Measurements from ENCODE around the gene FZD10. TPM values are rescaled to one million over a fixed set of nuclear protein-coding genes. Genes with fewer than 3 reads are reported as not detected.

The FZD10 gene
- total and polyA plus RNA-seq, 2 of the 13 experiments (the other 11 are each of a cell fraction or from before 2014, with no cell fraction given), result not detected

DNA sequence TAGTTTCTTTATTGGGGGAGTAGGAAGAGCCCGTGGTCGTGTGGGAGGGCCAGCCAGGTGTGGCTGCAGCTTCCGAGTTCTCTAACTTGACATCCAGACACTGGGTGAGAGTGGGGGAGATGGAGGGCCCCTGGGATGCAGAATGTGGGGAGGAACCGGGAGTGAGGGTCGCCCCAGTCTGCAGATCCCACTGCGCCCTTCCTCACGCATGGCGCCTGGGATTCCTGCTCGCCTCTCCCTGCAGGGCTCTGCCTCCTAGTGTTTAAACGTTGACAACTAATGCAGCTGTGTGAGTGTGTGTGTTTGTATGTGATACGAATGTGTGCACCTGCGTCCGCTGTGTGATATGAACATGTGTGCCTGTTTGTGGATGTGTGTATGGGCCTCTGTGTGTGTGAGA, 34.6 kb downstream of the FZD10 start:
- peaks cover 14% of the 10 kb centered on the region for H3K4me1 ChIP-seq (ENCODE audit: insufficient read depth, low read length)
- H3K9me3 ChIP-seq (ENCODE audit: low read length), result no peaks in the 10 kb centered on the region
- CTCF ChIA-PET (ENCODE audit: low intra/inter-chr PET ratio, low total read pairs), result no interaction called here
- H3K27me3 ChIP-seq (ENCODE audit: control insufficient read depth in 1 of 2, insufficient read depth in 2 of 2, low read length in 2 of 2), result peaks cover 6 to 20% of the 10 kb centered on the region in 2 experiments; a peak in 2 of 5 replicates
- FAIRE-seq (no peak), ATAC-seq (no peak), DNase-seq (ENCODE audit: low spot score) (no peak)
- no peak overlapping the region for H2AFZ ChIP-seq (ENCODE audit: low read length)
- no peak for TF ChIP-seq NR2F1 (CRISPR knock-in tag; IDR thresholded peaks at IDR 0.05)
- 0 out of 2 replicates have a peak, but pooled peaks have one; percentile 7 for TF ChIP-seq CTCF (CRISPR knock-in tag; IDR thresholded peaks at IDR 0.05)
- TF ChIP-seq ZNF674 (CRISPR knock-in tag; IDR thresholded peaks at IDR 0.05; ENCODE audit: low read depth), result no peak
- intact Hi-C loops (cut with micrococcal nuclease; ENCODE audit: unreplicated experiment), result loop anchor here (5.0 kb wide), 1 partner anchor 150 kb away; no protein-coding TSS in a partner anchor
- H3K4me3 ChIP-seq (replicated peaks in 1 of 3; ENCODE audit: insufficient read depth in 1 of 3, low read depth in 2 of 3, low read length in 3 of 3), result no peak overlapping the region
- H3K9ac ChIP-seq (ENCODE audit: insufficient read depth, low read depth, low read length), result no peak overlapping the region
- H4K20me1 ChIP-seq (ENCODE audit: insufficient read depth, low read length), result no peaks in the 10 kb centered on the region
- in situ Hi-C loops (cut with HindIII; ENCODE audit: extremely low pct_ligation_motif_present, low pct_unique_long_range_greater_than_20kb), result loop anchor here (10.0 kb wide), 1 partner anchor 152 kb away; no protein-coding TSS in a partner anchor
- BruUV-seq (replicated peaks), result no TSS peak
- 35% methylated on average over 13 of the region's 13 CpGs for WGBS (ENCODE audit: low lambda C conversion rate)
- H3K4me2 ChIP-seq (ENCODE audit: low read depth, low read length), result no peak overlapping the region
- H3K79me2 ChIP-seq (ENCODE audit: insufficient read depth, low read length), result no peaks in the 10 kb centered on the region
- H3K36me3 ChIP-seq (replicated peaks in 1 of 2; ENCODE audit: control insufficient read depth in 1 of 2, insufficient read depth in 2 of 2, low read length in 2 of 2), result no peaks in the 10 kb centered on the region
- no peak overlapping the region for H3K27ac ChIP-seq (ENCODE audit: extremely low read length, insufficient read depth, low read length)
- POLR2A ChIA-PET, result no interaction called here

- Histone ChIP-seq H3K27ac (ENCODE audit: extremely low read length, insufficient read depth, low read length) (no peak overlapping the region), H4K20me1 (ENCODE audit: insufficient read depth, low read length) (no peaks in the 10 kb centered on the region), H3K36me3 (replicated peaks in 1 of 2; ENCODE audit: control insufficient read depth in 1 of 2, insufficient read depth in 2 of 2, low read length in 2 of 2) (no peaks in the 10 kb centered on the region), H3K4me2 (ENCODE audit: low read depth, low read length) (no peak overlapping the region), H2AFZ (ENCODE audit: low read length) (no peak overlapping the region), H3K4me3 (replicated peaks in 1 of 3; ENCODE audit: insufficient read depth in 1 of 3, low read depth in 2 of 3, low read length in 3 of 3) (no peak overlapping the region), H3K9me3 (ENCODE audit: low read length) (no peaks in the 10 kb centered on the region), H3K9ac (ENCODE audit: insufficient read depth, low read depth, low read length) (no peak overlapping the region), H3K79me2 (ENCODE audit: insufficient read depth, low read length) (no peaks in the 10 kb centered on the region), H3K4me1 (ENCODE audit: insufficient read depth, low read length) (peaks cover 14% of the 10 kb centered on the region), H3K27me3 (ENCODE audit: control insufficient read depth in 1 of 2, insufficient read depth in 2 of 2, low read length in 2 of 2) (peaks cover 6 to 16% of the 10 kb centered on the region in 2 experiments; a peak in 2 of 5 replicates)
- in situ Hi-C loops (cut with HindIII; ENCODE audit: extremely low pct_ligation_motif_present, low pct_unique_long_range_greater_than_20kb) (loop anchor here (10.0 kb wide), 1 partner anchor 153 kb away; no protein-coding TSS in a partner anchor), intact Hi-C loops (cut with micrococcal nuclease; ENCODE audit: unreplicated experiment) (loop anchor here (5.0 kb wide), 1 partner anchor 151 kb away; no protein-coding TSS in a partner anchor)
- no peak for ATAC-seq
- ChIA-PET CTCF (ENCODE audit: low intra/inter-chr PET ratio, low total read pairs) (no interaction called here), POLR2A (no interaction called here)
- 32% methylated on average over 11 of the region's 18 CpGs for WGBS (ENCODE audit: low lambda C conversion rate)
- BruUV-seq (replicated peaks), result no TSS peak
- no peak for FAIRE-seq
- no peak for DNase-seq (ENCODE audit: low spot score)
- TF ChIP-seq MLX (CRISPR knock-in tag; IDR thresholded peaks at IDR 0.05) (no peak), ZNF282 (IDR thresholded peaks at IDR 0.05; ENCODE audit: partially characterized antibody) (no peak), ZNF674 (CRISPR knock-in tag; IDR thresholded peaks at IDR 0.05; ENCODE audit: low read depth) (no peak), ZNF343 (CRISPR knock-in tag; IDR thresholded peaks at IDR 0.05) (no peak), ZNF891 (CRISPR knock-in tag; IDR thresholded peaks at IDR 0.05) (no peak), FOXK1 (CRISPR knock-in tag; IDR thresholded peaks at IDR 0.05; ENCODE audit: borderline replicate concordance, low read depth) (no peak), NCOA1 (CRISPR knock-in tag; IDR thresholded peaks at IDR 0.05) (no peak), AGO2 (optimal IDR thresholded peaks at IDR 0.05; ENCODE audit: low read depth, low read length) (no peak), ZNF20 (CRISPR knock-in tag; IDR thresholded peaks at IDR 0.05) (no peak), SP5 (CRISPR knock-in tag; IDR thresholded peaks at IDR 0.05; ENCODE audit: borderline replicate concordance, low read depth) (no peak), MEIS1 (CRISPR knock-in tag; IDR thresholded peaks at IDR 0.05; ENCODE audit: borderline replicate concordance) (no peak)
- TF ChIP-seq, protein P1, sequence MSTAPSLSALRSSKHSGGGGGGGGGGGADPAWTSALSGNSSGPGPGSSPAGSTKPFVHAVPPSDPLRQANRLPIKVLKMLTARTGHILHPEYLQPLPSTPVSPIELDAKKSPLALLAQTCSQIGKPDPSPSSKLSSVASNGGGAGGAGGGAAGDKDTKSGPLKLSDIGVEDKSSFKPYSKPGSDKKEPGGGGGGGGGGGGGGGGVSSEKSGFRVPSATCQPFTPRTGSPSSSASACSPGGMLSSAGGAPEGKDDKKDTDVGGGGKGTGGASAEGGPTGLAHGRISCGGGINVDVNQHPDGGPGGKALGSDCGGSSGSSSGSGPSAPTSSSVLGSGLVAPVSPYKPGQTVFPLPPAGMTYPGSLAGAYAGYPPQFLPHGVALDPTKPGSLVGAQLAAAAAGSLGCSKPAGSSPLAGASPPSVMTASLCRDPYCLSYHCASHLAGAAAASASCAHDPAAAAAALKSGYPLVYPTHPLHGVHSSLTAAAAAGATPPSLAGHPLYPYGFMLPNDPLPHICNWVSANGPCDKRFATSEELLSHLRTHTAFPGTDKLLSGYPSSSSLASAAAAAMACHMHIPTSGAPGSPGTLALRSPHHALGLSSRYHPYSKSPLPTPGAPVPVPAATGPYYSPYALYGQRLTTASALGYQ (CRISPR knock-in tag; IDR thresholded peaks at IDR 0.05), result no peak
These were observed 35.9 kb downstream of the FZD10 start for GRCh38 chr12:130198026-130198662.

Measured in HepG2 (cell line).